Uterus (tissue), 4 donors: ENCODE measurements around the gene TRIML2. TPM values are rescaled to one million over a fixed set of nuclear protein-coding genes. Genes with fewer than 3 reads are reported as not detected.

Source experiments
- DNase-seq, 2 donors: peaks; one replicate each; pipeline ENCODE4 v3.0.0-alpha.2; 2019 to 2020
- H3K27ac ChIP-seq, 2 donors: fragments of 200-600 bp; sonication (generic); 1 replicate in 1 of 2; 2 replicates in 1 of 2; pipeline ENCODE4 v1.5.1; 2016 to 2018
- H3K27me3 ChIP-seq, 2 donors: fragments of 200-600 bp; sonication (generic); one replicate each; pipeline ENCODE4 v1.5.1; 2018 to 2019; ENCODE audit warnings: control low read depth in 1 of 2
- H3K36me3 ChIP-seq, 2 donors: fragments of 200-600 bp; sonication (generic); one replicate each; pipeline ENCODE4 v1.5.1; 2019; ENCODE audit warnings: control low read depth in 1 of 2
- H3K4me1 ChIP-seq, 2 donors: fragments of 200-600 bp; sonication (generic); one replicate each; pipeline ENCODE4 v1.5.1; 2018 to 2019; ENCODE audit warnings: control low read depth in 1 of 2
- H3K4me3 ChIP-seq, 2 donors: fragments of 200-600 bp; sonication (generic); 1 replicate in 1 of 2; 2 replicates in 1 of 2; pipeline ENCODE4 v1.5.1; 2018 to 2019; ENCODE audit warnings: mild to moderate bottlenecking in 1 of 2
- H3K9me3 ChIP-seq, 2 donors: fragments of 200-600 bp; sonication (generic); one replicate each; pipeline ENCODE4 v1.5.1; 2019; ENCODE audit warnings: control low read depth in 1 of 2
- CTCF ChIP-seq, 4 experiments: fragments of 200-600 bp in 2 of 4; fragments of 450-650 bp in 2 of 4; sonication (generic) in 2 of 4; IDR thresholded peaks; one replicate each; pipeline ENCODE4 v1.5.1; 2016 to 2019; ENCODE audit warnings: antibody characterized with exemption in 4 of 4, mild to moderate bottlenecking in 2 of 4, moderate library complexity in 1 of 4
- POLR2A ChIP-seq, 2 donors: fragments of 450-650 bp; IDR thresholded peaks; one replicate each; pipeline ENCODE4 v1.6.1; 2016; ENCODE audit warnings: antibody characterized with exemption in 2 of 2, mild to moderate bottlenecking in 1 of 2, moderate library complexity in 1 of 2
- intact Hi-C: fragments of 100-400 bp; cut with DNase I; formaldehyde crosslinking; loops from one replicate; pipeline ENCODE4 v1.15.1; 2023; ENCODE audit warnings: low total_unique reads
- total RNA-seq, 4 donors: library from RNA; depleted of rRNA in 3 of 4; stranded (reverse); fragments of >200 nt in 3 of 4; gene quantifications; one replicate each; pipeline versions ENCODE4 v1.1.0 to v1.2.4, GENCODE V29; 2014 to 2023
- donor health status: DM: yes; HTN: yes; CAD: no.

TRIML2 gene
- not detected for total RNA-seq

GRCh38 chr4:188109157-188109755 lies at the start of gene TRIML2:
Gene TRIML2 (minus strand): TSS chr4:188109603. CDS start chr4:188105368, 4,235 bp downstream.
- intact Hi-C loops = no loop called here
- Histone ChIP-seq H3K27me3 (no peaks in the 10 kb centered on the region), H3K4me1 (no peaks in the 10 kb centered on the region), H3K27ac (no peak within 1 kb of the TSS), H3K9me3 (no peaks in the 10 kb centered on the region), H3K4me3 (no peak within 1 kb of the TSS), H3K36me3 (no peaks in the 10 kb centered on the region)
- DNase-seq = no peak
- no peak for TF ChIP-seq POLR2A (IDR thresholded peaks at IDR 0.05)
- no peak for TF ChIP-seq CTCF (IDR thresholded peaks at IDR 0.05)

- no peak for TF ChIP-seq POLR2A (IDR thresholded peaks at IDR 0.05)
- TF ChIP-seq CTCF (IDR thresholded peaks at IDR 0.05) = no peak
- Histone ChIP-seq H3K36me3 (no peaks in the 10 kb centered on the region), H3K27me3 (no peaks in the 10 kb centered on the region), H3K4me1 (no peaks in the 10 kb centered on the region), H3K27ac (no peak overlapping the region), H3K9me3 (peaks cover 0 to 8% of the 10 kb centered on the region in 2 donors), H3K4me3 (no peak overlapping the region)
- no peak for DNase-seq
- intact Hi-C loops = no loop called here
Measured at GRCh38 chr4:188158336-188158735, 48.9 kb upstream of the TRIML2 start.

- peaks cover 0 to 8% of the 10 kb centered on the region in 2 donors for H3K9me3 ChIP-seq
- no peaks in the 10 kb centered on the region for H3K4me1 ChIP-seq
- H3K27ac ChIP-seq = no peak overlapping the region
- TF ChIP-seq POLR2A (IDR thresholded peaks at IDR 0.05) = no peak
- TF ChIP-seq CTCF (IDR thresholded peaks at IDR 0.05) = no peak
- intact Hi-C loops = no loop called here
- H3K36me3 ChIP-seq = no peaks in the 10 kb centered on the region
- no peak for DNase-seq
- H3K27me3 ChIP-seq = no peaks in the 10 kb centered on the region
- H3K4me3 ChIP-seq = no peak overlapping the region
Measured at GRCh38 chr4:188154668-188155405, 45.4 kb upstream of the TRIML2 start.

DNA sequence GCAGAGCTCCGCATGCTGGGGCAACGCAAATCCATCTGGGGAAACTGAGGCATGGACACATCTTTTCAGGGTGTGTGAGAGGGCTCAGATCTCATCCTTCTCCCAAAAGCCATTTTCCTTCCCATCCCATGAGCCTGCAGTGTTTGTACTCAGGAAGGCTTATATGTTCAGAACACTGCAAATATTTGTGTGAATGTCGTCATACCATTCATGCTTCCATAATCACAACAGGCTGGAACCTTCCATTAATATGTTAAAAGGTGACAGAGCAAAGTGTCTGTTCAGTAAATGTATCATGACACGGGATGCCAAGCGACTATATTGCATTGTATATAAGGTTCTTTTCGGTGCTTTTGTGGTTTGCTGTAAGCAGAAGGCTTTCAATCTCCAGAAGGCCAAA lies 38.4 kb upstream of the TRIML2 start:
- DNase-seq = no peak
- intact Hi-C loops = no loop called here
- no peaks in the 10 kb centered on the region for H3K27me3 ChIP-seq
- no peaks in the 10 kb centered on the region for H3K4me1 ChIP-seq
- H3K27ac ChIP-seq = no peak overlapping the region
- no peaks in the 10 kb centered on the region for H3K36me3 ChIP-seq
- no peak overlapping the region for H3K4me3 ChIP-seq
- TF ChIP-seq CTCF (IDR thresholded peaks at IDR 0.05) (no peak), POLR2A (IDR thresholded peaks at IDR 0.05) (no peak)
- no peaks in the 10 kb centered on the region for H3K9me3 ChIP-seq

DNA sequence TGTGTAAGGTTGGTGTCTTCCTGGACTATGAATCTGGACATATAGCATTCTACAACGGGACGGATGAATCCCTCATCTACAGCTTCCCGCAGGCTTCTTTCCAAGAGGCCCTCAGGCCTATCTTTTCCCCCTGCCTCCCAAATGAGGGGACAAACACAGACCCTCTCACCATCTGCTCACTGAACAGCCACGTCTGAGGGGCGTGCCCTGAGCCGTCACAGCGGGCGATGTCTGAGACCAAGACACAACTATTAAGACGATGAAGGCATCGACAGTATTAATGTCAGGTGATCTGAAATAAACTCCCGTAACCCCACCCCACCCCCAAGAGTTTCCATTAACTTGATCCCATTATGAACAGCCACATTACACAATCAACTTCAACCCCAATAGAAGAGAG lies 37.8 kb upstream of the TRIML2 start:
- no peak overlapping the region for H3K27ac ChIP-seq
- no peak overlapping the region for H3K4me3 ChIP-seq
- H3K36me3 ChIP-seq = no peaks in the 10 kb centered on the region
- no peak for DNase-seq
- intact Hi-C loops = no loop called here
- TF ChIP-seq POLR2A (IDR thresholded peaks at IDR 0.05) = no peak
- TF ChIP-seq CTCF (IDR thresholded peaks at IDR 0.05) = no peak
- no peaks in the 10 kb centered on the region for H3K4me1 ChIP-seq
- H3K27me3 ChIP-seq = no peaks in the 10 kb centered on the region
- no peaks in the 10 kb centered on the region for H3K9me3 ChIP-seq
